DND-41 (cell line): ENCODE measurements around the gene ZNF302.

ENCODE experiments used
- EZH2 ChIP-seq: IDR thresholded peaks from 3 replicates; pipeline ENCODE4 v1.6.1; 2012; ENCODE audit warnings: borderline replicate concordance, low read depth, mild to moderate bottlenecking, moderate library complexity, low read length, inconsistent platforms; ENCODE audit not compliant: severe bottlenecking
- TF ChIP-seq, protein P1 (sequence below): IDR thresholded peaks from 2 replicates; pipeline ENCODE4 v1.5.1; 2012; ENCODE audit warnings: borderline replicate concordance, low read length, moderate library complexity, mild to moderate bottlenecking; ENCODE audit not compliant: poor library complexity, severe bottlenecking; ENCODE audit errors: extremely low read depth

- no peak for TF ChIP-seq EZH2
- TF ChIP-seq, protein P1, sequence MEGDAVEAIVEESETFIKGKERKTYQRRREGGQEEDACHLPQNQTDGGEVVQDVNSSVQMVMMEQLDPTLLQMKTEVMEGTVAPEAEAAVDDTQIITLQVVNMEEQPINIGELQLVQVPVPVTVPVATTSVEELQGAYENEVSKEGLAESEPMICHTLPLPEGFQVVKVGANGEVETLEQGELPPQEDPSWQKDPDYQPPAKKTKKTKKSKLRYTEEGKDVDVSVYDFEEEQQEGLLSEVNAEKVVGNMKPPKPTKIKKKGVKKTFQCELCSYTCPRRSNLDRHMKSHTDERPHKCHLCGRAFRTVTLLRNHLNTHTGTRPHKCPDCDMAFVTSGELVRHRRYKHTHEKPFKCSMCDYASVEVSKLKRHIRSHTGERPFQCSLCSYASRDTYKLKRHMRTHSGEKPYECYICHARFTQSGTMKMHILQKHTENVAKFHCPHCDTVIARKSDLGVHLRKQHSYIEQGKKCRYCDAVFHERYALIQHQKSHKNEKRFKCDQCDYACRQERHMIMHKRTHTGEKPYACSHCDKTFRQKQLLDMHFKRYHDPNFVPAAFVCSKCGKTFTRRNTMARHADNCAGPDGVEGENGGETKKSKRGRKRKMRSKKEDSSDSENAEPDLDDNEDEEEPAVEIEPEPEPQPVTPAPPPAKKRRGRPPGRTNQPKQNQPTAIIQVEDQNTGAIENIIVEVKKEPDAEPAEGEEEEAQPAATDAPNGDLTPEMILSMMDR: no peak
Measured at GRCh38 chr19:34667349-34668076, 10.0 kb upstream of the ZNF302 start.
